Mesendoderm (in vitro differentiated cells): ENCODE results near the gene BMI1. TPM values are rescaled to one million over a fixed set of nuclear protein-coding genes. Genes with fewer than 3 reads are reported as not detected.

ENCODE experiments used
- DNase-seq: peaks from one replicate; pipeline ENCODE4 v3.0.0; 2013
- H2AK5ac ChIP-seq: 2 replicates; pipeline ENCODE4 v1.6.1; 2013; ENCODE audit warnings: low read length, inconsistent platforms
- H2BK120ac ChIP-seq: 2 replicates; pipeline ENCODE4 v1.6.1; 2013; ENCODE audit warnings: low read depth, mild to moderate bottlenecking, low read length, moderate library complexity, mixed read lengths
- H2BK15ac ChIP-seq: replicated peaks from 2 replicates; pipeline ENCODE4 v1.6.1; 2013; ENCODE audit warnings: low read depth, mild to moderate bottlenecking, moderate library complexity
- H2BK5ac ChIP-seq: 2 replicates; pipeline ENCODE4 v1.6.1; 2013; ENCODE audit warnings: low read length, inconsistent platforms
- H3K18ac ChIP-seq: 2 replicates; pipeline ENCODE4 v1.6.1; 2013; ENCODE audit warnings: mild to moderate bottlenecking, low read length, mixed read lengths
- H3K23ac ChIP-seq: one replicate; pipeline ENCODE4 v1.6.1; 2013; ENCODE audit warnings: low read length
- H3K27ac ChIP-seq: 2 replicates; pipeline ENCODE4 v1.5.1; 2013; ENCODE audit warnings: low read depth, mild to moderate bottlenecking, inconsistent platforms, low read length, moderate library complexity
- H3K27me3 ChIP-seq: 2 replicates; pipeline ENCODE4 v1.6.1; 2013; ENCODE audit warnings: low read length, control low read depth, mild to moderate bottlenecking, inconsistent platforms; ENCODE audit not compliant: insufficient read depth, poor library complexity
- H3K36me3 ChIP-seq: 2 replicates; pipeline ENCODE4 v1.6.1; 2013; ENCODE audit warnings: low read length, inconsistent platforms; ENCODE audit not compliant: control insufficient read depth, insufficient read depth
- H3K4ac ChIP-seq: one replicate; pipeline ENCODE4 v1.6.1; 2013; ENCODE audit warnings: low read depth, mild to moderate bottlenecking, low read length, moderate library complexity
- H3K4me1 ChIP-seq: 2 replicates; pipeline ENCODE4 v1.6.1; 2013; ENCODE audit warnings: low read depth, low read length, inconsistent platforms; ENCODE audit not compliant: control insufficient read depth
- H3K4me2 ChIP-seq: 2 replicates; pipeline ENCODE4 v1.6.1; 2013; ENCODE audit warnings: low read length
- H3K4me3 ChIP-seq: 2 replicates; pipeline ENCODE4 v1.5.1; 2013; ENCODE audit warnings: mild to moderate bottlenecking, low read length
- H3K56ac ChIP-seq: one replicate; pipeline ENCODE4 v1.6.1; 2013; ENCODE audit warnings: low read length
- H3K79me1 ChIP-seq: 2 replicates; pipeline ENCODE4 v1.6.1; 2013; ENCODE audit warnings: low read length, inconsistent platforms
- H3K79me2 ChIP-seq: 2 replicates; pipeline ENCODE4 v1.6.1; 2013; ENCODE audit warnings: mild to moderate bottlenecking, low read length; ENCODE audit not compliant: control insufficient read depth, insufficient read depth
- H3K9ac ChIP-seq: 2 replicates; pipeline ENCODE4 v1.6.1; 2013; ENCODE audit warnings: low read length, inconsistent platforms
- H4K5ac ChIP-seq: one replicate; pipeline ENCODE4 v1.6.1; 2013; ENCODE audit warnings: low read length
- H4K8ac ChIP-seq: one replicate; pipeline ENCODE4 v1.6.1; 2013; ENCODE audit warnings: low read depth, mild to moderate bottlenecking, control low read depth, low read length, moderate library complexity
- WGBS: extraction: QIAGEN DNeasy Blood & Tissue Kit; methylation state at CpG from one replicate; pipeline ENCODE4 v1.1.7; 2013; ENCODE audit warnings: low lambda C conversion rate, missing lambda C conversion rate; ENCODE audit not compliant: insufficient coverage; ENCODE audit errors: extremely low coverage; 5-methylcytosine and 5-hydroxymethylcytosine counted together
- small RNA-seq: library from polyadenylated mRNA; stranded (forward); fragments of <200 nt; extraction: miRNeasy Mini kit (QIAGEN cat#:217004); gene quantifications from one replicate; pipeline ENCODE3, GENCODE V24; 2013; ENCODE audit not compliant: insufficient read depth

Gene BMI1

DNA sequence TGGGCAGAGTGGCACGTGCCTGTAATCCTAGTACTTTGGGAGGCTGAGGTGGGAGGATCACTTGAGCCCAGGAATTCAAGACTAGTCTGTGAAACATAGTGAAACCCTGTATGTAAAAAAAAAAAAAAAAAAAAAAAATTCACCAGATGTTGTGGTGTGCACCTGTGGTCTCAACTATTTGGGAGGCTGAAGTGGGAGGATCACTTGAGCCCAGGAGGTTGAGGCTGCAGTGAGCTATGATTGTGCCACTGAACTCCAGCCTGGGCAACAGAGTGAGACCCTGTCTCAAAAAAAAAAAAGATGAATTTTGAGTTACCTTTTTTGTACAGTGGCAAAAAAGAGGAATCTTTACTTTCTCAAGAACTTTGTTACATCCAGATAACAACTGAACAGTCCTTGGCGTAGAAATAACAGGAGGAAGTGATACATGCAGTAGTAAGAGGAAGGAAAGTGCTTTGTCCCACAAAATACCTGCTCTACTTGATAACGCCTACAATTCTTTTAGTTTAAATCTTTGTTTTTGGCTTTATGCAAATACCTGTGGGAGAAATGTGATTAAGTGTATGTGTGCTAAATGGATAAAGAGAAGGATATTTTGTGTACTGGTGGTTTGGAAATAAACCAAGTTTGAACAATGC is 53.7 kb downstream of the BMI1 start:
- no peaks in the 10 kb centered on the region for H3K36me3 ChIP-seq
- H3K23ac ChIP-seq = no peak overlapping the region
- H3K27ac ChIP-seq = no peak overlapping the region
- H3K79me1 ChIP-seq = no peaks in the 10 kb centered on the region
- H2AK5ac ChIP-seq = no peak overlapping the region
- no peaks in the 10 kb centered on the region for H3K4me1 ChIP-seq
- no peaks in the 10 kb centered on the region for H3K79me2 ChIP-seq
- no peak overlapping the region for H4K8ac ChIP-seq
- no peak for DNase-seq
- H3K4ac ChIP-seq = no peak overlapping the region
- no peak overlapping the region for H4K5ac ChIP-seq
- WGBS = no CpG with 5 or more reads among the region's 3 CpGs
- no peak overlapping the region for H2BK15ac ChIP-seq
- H2BK120ac ChIP-seq = no peak overlapping the region
- no peaks in the 10 kb centered on the region for H3K27me3 ChIP-seq
- H3K4me3 ChIP-seq = no peak overlapping the region
- no peak overlapping the region for H2BK5ac ChIP-seq
- H3K56ac ChIP-seq = no peak overlapping the region
- no peak overlapping the region for H3K18ac ChIP-seq
- H3K4me2 ChIP-seq = no peak overlapping the region
- no peak overlapping the region for H3K9ac ChIP-seq

DNA sequence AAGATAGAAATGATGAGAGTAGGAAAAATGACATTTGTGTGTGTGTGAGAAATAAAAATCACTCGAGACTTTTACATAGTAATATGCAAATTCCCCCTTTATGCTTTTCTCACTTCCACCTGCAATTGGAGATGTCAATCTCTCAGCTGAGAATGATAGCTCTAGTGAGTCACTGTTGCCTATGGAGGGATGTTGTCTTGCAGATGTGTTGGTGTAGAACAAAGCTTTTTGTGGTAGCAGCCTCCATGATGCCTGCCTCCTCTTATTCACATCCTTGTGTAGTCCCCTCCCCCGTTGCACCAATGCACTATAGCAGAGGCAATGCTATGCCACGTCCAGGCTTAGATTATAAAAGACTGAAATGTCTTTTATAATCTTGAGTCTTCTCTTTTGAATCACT is 58.2 kb downstream of the BMI1 start:
- Histone ChIP-seq H3K27ac (no peak overlapping the region), H2AK5ac (no peak overlapping the region), H3K56ac (no peak overlapping the region), H3K9ac (no peak overlapping the region), H3K27me3 (no peaks in the 10 kb centered on the region), H3K4me2 (no peak overlapping the region), H3K4ac (no peak overlapping the region), H3K18ac (no peak overlapping the region), H2BK5ac (no peak overlapping the region), H3K4me3 (no peak overlapping the region), H3K4me1 (no peaks in the 10 kb centered on the region), H4K5ac (no peak overlapping the region), H2BK15ac (no peak overlapping the region), H3K23ac (no peak overlapping the region), H2BK120ac (no peak overlapping the region), H4K8ac (no peak overlapping the region), H3K79me1 (no peaks in the 10 kb centered on the region), H3K36me3 (no peaks in the 10 kb centered on the region), H3K79me2 (no peaks in the 10 kb centered on the region)
- DNase-seq = no peak
- WGBS = no CpG with 5 or more reads among the region's 3 CpGs

Small RNAs within 50 kb of the gene (small RNA-seq; reads per million reads assigned to genes)
- not detected for gene AL158211.3
